Measurements from ENCODE around the gene ANKRD6. TPM values are rescaled to one million over a fixed set of nuclear protein-coding genes. Genes with fewer than 3 reads are reported as not detected.

Gene ANKRD6
- total RNA-seq, 1 experiment from 2014 or later = 2.4 TPM

- Histone ChIP-seq H3K27ac (ENCODE audit: low read length) (no peak overlapping the region), H3K4me3 (ENCODE audit: low read depth in 2 of 2, low read length in 2 of 2) (no peak overlapping the region), H3K27me3 (ENCODE audit: control insufficient read depth, insufficient read depth, low read length) (peaks cover 10% of the 10 kb centered on the region), H3K4me1 (ENCODE audit: control insufficient read depth, insufficient read depth, low read length) (no peaks in the 10 kb centered on the region), H3K9me3 (ENCODE audit: control insufficient read depth, insufficient read depth, low read depth, low read length) (no peaks in the 10 kb centered on the region), H3K36me3 (ENCODE audit: control insufficient read depth, insufficient read depth, low read length) (no peaks in the 10 kb centered on the region)
- ChIA-PET POLR2A (no interaction called here), CTCF (no interaction called here)
- no peak for ATAC-seq
- intact Hi-C loops (cut with micrococcal nuclease; ENCODE audit: unreplicated experiment) (no loop called here), in situ Hi-C loops (cut with HindIII; ENCODE audit: low pct_unique_long_range_greater_than_20kb, low sequenced_read_pairs) (no loop called here)
- TF ChIP-seq TCF7L2 (IDR thresholded peaks at IDR 0.05; ENCODE audit: low read depth, low read length) (no peak), CTCF (IDR thresholded peaks at IDR 0.05) (no peak), POLR2AphosphoS5 (IDR thresholded peaks at IDR 0.05; ENCODE audit: low read depth, low read length) (no peak), REST (IDR thresholded peaks at IDR 0.05; ENCODE audit: insufficient read depth in 1 of 2, low read depth in 2 of 2, low read length in 1 of 2) (no peak), SIN3A (IDR thresholded peaks at IDR 0.05; ENCODE audit: borderline replicate concordance, insufficient read depth, low read depth, low read length) (no peak)
- DNase-seq (ENCODE audit: low read depth, low spot score) = no peak
- no TSS peak for BruUV-seq (replicated peaks)
These were observed 122.1 kb downstream of the ANKRD6 start for GRCh38 chr6:89555031-89555430.

GRCh38 chr6:89555806-89556205 lies 122.9 kb downstream of the ANKRD6 start:
- in situ Hi-C loops (cut with HindIII; ENCODE audit: low pct_unique_long_range_greater_than_20kb, low sequenced_read_pairs) = no loop called here
- H3K36me3 ChIP-seq (ENCODE audit: control insufficient read depth, insufficient read depth, low read length) = no peaks in the 10 kb centered on the region
- H3K27me3 ChIP-seq (ENCODE audit: control insufficient read depth, insufficient read depth, low read length) = peaks cover 10% of the 10 kb centered on the region
- H3K27ac ChIP-seq (ENCODE audit: low read length) = no peak overlapping the region
- ATAC-seq = no peak
- TF ChIP-seq POLR2AphosphoS5 (IDR thresholded peaks at IDR 0.05; ENCODE audit: low read depth, low read length) = no peak
- TF ChIP-seq SIN3A (IDR thresholded peaks at IDR 0.05; ENCODE audit: borderline replicate concordance, insufficient read depth, low read depth, low read length) = no peak
- no peak for TF ChIP-seq CTCF (IDR thresholded peaks at IDR 0.05)
- intact Hi-C loops (cut with micrococcal nuclease; ENCODE audit: unreplicated experiment) = no loop called here
- H3K4me3 ChIP-seq (ENCODE audit: low read depth in 2 of 2, low read length in 2 of 2) = no peak overlapping the region
- CTCF ChIA-PET = interaction anchor here (0.6 kb wide), 1 partner anchor 48 kb away, joined by 8 read pairs; no protein-coding TSS in a partner anchor
- POLR2A ChIA-PET = no interaction called here
- no peak for DNase-seq (ENCODE audit: low read depth, low spot score)
- no TSS peak for BruUV-seq (replicated peaks)
- H3K9me3 ChIP-seq (ENCODE audit: control insufficient read depth, insufficient read depth, low read depth, low read length) = no peaks in the 10 kb centered on the region
- H3K4me1 ChIP-seq (ENCODE audit: control insufficient read depth, insufficient read depth, low read length) = no peaks in the 10 kb centered on the region
